ENCODE measurements around the gene PIR.

DNA sequence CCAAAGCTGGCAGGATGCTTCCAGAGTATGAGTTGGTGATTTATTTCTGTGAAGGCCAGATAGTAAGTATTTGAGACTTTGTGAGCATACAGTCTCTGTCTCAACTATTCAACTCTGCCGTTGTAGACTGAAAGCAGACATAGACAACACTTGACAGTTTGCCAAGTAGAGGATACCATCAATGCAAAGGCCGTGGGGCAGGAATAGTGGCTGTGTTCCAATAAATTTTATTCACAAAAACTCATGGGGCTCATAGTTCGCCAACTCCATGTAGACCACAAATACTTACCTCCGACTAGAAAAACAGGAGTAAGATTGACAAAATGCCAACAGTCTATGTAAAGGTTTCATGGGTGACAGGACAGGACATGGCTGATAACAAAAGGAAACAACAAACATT is 3.7 kb upstream of the PIR start:
- TF ChIP-seq POLR2AphosphoS5 (IDR thresholded peaks at IDR 0.05): no peak
- TF ChIP-seq, protein P1, sequence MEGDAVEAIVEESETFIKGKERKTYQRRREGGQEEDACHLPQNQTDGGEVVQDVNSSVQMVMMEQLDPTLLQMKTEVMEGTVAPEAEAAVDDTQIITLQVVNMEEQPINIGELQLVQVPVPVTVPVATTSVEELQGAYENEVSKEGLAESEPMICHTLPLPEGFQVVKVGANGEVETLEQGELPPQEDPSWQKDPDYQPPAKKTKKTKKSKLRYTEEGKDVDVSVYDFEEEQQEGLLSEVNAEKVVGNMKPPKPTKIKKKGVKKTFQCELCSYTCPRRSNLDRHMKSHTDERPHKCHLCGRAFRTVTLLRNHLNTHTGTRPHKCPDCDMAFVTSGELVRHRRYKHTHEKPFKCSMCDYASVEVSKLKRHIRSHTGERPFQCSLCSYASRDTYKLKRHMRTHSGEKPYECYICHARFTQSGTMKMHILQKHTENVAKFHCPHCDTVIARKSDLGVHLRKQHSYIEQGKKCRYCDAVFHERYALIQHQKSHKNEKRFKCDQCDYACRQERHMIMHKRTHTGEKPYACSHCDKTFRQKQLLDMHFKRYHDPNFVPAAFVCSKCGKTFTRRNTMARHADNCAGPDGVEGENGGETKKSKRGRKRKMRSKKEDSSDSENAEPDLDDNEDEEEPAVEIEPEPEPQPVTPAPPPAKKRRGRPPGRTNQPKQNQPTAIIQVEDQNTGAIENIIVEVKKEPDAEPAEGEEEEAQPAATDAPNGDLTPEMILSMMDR (IDR thresholded peaks at IDR 0.05): no peak
